DMS114 treated with DMSO at 0.1 percent for 48 hours (cell line): ENCODE results near the gene CHRND.

Experiments
- DNase-seq: peaks from one replicate; lab custom pipeline; 2025; ENCODE audit not compliant: unreplicated experiment; lab: John Stamatoyannopoulos, UW

The CHRND gene

DNA sequence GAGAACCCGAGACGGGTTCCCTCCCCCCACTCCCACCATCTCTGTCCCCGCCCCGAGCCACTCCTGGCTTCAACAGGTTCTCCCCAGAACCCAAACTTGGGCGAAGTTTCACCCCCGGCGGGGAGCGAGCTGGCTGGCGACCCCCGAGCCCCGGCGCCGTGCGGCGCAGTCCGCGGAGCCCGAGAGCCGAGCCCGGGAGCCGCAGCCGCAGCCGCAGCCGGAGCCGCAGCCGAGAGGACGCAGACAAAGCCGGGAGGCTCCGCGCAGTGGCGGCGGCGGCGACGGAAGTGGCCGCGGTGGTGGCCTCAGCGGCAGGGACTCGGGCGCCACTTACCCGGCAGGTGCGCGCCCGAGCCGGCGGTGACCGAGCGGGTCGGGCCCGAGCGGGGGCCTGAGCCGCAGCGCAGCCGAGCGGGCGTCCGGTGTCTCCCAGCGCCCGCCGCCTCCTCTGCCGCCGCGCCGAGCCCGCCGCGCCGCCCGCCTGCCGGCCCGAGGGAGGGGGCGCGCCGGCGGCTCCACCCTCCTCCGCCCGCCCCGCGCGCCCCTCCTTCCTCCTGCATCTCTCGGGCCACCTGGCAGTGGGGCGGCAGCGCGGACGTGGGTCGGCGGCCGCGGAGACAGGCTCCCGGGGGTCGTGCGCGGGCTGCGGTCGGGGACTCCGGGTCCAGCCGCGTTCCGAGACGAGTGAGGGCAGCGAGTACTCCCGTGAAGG is 38.4 kb upstream of the CHRND start, which contains the start of gene ECEL1:
Gene ECEL1 (minus strand): TSS at position 450 of the 712 bp plus-strand sequence. CDS start 1,181 bp downstream, outside the sequence.
- DNase-seq = no peak

GRCh38 chr2:232488097-232488711 is 37.8 kb upstream of the CHRND start:
- DNase-seq = no peak

- DNase-seq = no peak
These were observed 37.1 kb upstream of the CHRND start for GRCh38 chr2:232488721-232489300.

GRCh38 chr2:232489516-232490220 is 36.3 kb upstream of the CHRND start:
- DNase-seq = no peak

DNA sequence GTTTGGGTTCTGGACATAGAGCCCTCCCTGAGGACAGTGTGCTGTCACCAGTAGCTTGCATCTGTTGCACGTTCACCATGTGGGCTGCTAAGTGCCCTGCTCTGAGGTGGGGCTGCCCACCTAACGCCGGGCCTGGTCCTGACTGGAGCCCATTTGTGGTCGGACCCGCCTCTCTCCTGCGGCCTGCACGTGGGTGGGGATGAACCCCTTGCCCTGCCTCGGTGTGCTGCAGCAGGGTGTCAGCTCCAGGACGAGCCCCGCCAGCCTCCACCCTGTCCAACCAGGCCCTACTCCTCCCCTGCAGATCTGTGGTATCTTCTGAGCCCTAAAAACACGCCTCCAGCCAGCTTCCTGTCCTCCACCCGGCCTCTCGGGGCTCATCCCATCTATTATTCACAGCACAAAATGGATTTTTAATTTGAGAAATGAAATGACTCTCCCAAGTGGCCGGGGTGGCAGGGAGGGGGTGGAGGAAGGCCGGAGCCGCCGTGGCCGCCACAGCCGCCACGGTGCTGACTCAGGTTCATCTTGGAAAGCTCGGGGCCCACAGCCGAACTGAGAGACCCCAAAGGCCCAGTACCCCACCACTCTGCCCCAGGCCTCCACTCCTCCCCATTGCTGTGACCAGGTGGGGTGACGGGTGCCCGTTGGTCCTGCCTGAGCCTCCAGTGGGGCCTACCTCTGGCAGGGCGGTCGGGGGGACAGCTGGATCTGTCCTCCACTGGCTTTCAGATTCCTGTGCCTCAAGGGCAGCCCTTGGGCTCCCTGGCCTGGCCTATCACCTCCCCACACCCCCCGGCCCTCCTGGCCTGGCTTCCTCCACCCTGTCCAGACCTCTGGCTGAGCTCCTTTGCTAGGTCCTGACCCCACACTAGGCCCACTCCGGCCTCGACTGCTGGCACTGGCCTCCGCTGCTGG is 35.5 kb upstream of the CHRND start:
- no peak for DNase-seq

DNA sequence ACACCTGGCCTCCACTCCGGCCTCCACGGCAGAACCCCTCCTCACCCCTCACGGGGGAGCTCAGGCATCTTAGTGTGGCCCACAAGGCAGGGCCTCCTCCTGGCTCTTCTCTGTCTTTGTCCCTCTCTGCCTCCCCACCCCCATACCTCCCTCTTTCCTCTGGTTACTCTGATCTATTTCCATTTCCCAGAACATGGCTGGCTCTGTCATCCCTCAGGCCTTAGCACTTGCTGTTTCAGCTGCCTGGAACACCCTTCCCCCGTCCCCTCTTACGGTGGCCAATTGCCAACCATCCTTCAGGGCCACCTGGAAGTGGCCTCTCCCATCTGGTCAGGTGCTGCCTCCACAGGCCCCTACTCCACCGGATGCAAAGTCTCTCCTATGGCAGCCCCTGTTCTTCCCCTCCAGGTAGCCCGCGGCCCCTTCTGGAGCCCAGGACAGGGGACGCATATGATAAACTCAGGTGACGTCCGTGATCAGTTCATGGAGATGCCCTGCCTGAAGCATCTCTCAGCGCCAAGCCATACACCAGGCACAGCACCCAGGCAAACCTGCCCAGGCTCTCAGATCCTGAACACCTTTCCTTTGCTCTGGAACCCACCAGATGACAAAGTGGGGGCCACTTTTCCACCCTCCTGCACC is 34.7 kb upstream of the CHRND start:
- DNase-seq = no peak

DNA sequence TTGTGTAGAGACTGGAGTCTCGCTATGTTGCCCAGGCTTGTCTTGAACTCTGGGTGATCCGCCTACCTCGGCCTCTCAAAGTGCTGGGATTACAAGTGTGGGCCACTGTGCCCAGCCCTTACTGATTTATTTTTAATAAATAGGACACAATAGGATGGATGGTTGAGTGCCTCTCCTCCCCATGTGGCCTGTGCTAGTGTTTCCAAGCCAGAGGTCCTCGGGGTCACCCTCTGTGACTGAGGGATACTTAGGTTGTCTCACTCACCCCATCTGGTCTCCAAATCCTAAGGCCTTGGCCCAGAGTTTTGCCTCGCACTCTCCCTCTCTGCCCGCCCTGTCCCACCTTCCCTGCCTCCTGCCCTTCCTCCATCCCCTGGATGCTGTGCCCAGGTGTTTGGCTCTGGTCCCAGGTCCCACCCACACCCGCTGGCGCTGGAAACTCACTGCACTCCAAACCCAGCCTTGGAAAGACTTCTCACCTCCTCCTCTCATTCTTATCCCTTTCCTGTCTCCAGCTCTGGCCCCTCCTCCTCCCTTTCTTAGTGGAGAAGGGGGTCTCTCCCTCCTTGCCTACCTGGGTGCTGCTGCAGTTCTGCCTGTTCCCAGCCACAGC is 33.6 kb upstream of the CHRND start:
- DNase-seq = no peak

- DNase-seq = no peak
These were observed 32.8 kb upstream of the CHRND start for GRCh38 chr2:232492963-232493700.

DNA sequence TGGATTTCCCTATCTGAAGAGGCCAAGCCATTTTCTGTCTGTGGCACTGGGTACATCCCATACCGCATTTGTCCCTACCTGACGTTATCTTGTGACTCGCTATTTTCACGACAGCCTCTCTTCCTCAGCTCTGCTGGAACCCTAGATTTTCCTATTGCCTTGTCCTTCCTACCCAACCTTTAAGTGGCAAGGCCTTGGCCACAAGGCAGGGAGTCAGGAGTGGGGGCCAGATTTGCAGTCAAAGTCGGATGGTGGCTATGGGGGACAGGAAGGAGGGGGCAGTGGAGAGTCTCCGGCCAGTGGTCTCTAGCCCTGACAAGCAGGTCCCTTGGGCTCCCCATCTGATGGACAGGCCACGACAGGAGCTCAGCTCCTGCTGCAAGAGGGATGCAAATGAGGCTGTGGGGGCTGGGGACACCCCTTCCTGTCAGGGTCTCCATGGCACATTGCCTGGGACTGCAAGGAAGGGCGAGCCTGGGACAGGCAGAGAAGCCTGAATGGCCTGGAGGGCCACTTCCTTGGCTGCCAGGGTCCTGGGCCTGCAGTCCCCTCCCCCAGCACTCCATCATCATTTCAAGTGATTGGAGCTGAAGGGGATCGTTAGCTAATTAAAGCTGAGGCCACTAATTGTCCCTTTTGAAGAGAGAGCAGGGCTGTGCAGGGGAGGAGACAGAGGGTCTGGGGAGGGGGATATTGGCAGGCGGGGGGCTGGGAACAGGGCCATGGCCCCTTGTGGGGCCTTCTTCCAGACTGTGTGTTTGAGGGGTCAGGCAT is 32.1 kb upstream of the CHRND start:
- no peak for DNase-seq

DNA sequence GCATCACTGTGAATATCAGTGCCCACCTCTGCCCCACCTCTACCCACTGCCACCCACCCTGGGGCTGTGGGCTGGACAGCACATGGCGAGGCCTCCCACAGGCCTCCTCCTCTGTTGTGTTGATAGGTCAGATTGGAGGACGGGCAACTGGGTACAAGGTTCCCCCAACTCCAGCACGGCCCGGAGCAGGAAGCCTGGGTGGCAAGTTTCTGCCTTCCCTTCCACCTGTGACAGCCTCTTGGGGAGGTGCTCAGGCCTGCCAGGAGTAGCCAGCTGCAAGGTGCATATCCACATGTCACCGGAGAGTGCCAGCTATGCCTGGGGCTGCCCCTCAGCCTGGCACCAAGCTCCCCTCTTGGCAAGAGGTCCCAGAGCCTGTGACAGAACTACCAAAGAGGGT is 31.4 kb upstream of the CHRND start:
- no peak for DNase-seq

DNA sequence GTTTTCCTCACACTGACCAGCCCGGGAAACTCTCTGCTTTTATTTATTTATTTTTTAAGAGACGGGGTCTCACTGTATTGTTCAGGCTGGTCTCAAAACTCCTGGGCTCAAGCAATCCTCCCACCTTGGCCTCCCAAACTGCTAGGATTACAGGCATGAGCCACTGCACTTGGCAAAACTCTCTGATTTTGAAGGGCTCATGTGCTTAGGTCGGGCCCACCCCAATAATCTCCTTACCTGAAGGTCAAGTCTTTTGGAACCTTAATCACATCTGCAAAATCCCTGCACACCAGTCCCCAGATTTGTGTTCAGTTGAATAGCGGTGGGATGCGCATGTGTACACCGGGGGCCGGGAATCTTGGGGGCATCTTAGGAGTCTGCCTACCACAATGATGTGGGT is 30.7 kb upstream of the CHRND start:
- DNase-seq = no peak

DNA sequence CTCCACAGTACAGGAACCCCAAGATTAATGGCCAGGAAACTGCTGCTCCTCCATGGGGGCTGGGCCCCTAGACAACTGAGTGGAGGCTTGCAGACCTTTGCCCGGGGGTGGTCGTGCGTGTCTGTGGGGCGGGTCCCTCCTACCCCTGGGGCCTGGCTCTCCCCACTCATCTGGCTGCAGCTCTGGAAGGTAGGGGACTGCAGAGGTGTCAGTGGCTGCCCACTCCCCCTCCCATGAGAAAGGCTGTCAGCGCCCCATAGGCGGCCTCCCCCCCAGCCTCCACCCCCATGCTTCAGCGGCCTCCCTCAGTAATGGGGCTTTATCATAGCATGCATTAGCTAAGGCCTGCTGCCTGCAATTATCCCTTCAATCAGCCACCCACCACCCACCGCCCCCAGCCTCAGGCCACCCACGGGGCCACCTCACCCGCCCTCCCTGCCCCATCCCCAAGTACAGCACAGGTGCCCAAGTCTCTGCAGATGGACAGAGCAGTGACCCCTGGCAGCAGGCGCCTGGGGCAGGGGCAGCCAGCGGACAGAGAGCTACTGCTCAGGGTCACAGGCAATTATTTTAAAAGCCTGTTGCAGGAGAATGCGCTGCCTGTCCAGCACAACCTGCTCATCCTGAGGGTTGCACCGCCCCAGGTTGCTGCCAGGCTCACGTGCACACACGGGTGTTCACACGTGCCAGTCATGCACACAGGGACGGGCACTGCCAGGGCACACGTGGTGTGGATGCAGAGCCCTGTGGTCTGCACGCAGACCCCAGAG is 29.3 kb upstream of the CHRND start:
- no peak for DNase-seq

GRCh38 chr2:232497348-232497747 is 28.6 kb upstream of the CHRND start:
- no peak for DNase-seq

DNA sequence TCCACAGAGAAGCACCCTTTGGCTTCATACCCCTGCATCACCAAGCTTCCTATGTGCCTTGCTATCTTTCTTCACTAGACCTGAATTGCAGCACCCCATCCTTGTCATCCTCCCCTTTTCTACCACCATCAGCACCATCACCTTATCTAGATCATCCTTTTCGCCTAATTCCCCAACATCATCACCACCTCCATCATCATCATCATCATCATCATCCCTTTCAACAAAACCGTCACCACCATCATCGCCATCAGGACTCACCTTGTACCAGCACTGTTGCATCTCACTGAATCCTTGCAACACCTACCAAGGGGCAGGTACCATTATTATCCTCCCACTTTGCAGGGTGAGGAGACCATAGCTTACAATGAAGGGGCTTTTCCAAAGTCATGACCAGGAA is 27.5 kb upstream of the CHRND start:
- DNase-seq = no peak

GRCh38 chr2:232501331-232501771 is 24.6 kb upstream of the CHRND start:
- no peak for DNase-seq

DNA sequence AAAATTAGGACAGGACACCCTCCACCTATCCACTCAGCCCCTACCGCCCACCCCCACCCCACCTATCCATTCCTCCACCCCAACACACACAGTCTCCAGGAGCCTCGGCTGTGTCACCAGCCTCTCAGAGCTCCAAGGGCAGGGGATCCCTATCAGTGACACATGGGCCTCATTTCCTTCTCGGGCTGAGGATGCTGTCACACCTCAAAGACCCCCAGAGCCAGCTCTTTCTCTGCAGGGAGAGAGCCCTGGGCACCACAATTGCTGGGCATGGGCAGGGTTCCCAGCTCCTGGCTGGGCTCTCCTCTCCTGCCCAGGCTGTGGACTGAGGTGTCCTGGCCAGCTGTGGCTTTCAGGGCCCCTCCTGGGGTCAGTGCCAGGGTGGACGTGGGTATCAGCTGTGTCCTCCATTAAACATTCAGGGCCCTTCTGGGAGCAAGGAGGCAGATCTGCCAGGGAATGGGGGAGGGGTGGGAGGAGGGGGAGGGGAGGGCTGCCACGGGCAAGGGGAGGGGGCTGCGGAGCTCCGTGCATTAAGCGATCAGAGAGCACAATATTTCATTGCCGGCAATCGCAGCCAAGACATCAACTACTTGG is 24.1 kb upstream of the CHRND start:
- DNase-seq = no peak

DNA sequence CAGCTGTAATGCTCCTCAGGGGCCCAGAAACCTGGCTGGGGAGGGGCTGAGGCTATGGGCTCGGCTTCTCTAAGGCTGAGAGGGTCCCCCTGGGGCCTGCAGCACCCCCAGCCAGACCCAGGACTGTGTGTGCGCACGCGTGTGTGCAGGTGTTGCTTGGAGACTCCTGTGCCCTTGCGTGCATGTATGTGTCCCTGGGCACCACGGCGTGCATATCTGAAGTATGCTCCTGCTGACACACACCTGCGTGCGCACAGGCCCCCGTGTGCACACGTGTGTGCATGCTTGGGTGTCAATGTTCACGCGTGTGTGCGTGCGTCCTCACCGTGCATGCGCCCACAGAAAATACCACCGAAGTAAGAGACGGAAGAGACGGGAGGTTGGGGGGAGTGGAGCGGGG is 23.4 kb upstream of the CHRND start:
- no peak for DNase-seq
